HG02970 (cell line): ENCODE results near the gene SSR2.

Experiments used
- ATAC-seq: cut with Tn5 transposase; IDR thresholded peaks from one replicate; pipeline ENCODE4 v1.9.1; 2021; ENCODE audit warnings: mild to moderate bottlenecking, moderate library complexity, moderate number of reproducible peaks; ENCODE audit not compliant: unreplicated experiment, low FRiP score

SSR2 gene

GRCh38 chr1:155976062-155976912, 44.5 kb downstream of the SSR2 start:
- ATAC-seq = no peak

- no peak for ATAC-seq
Observed at GRCh38 chr1:155975375-155976061, 45.2 kb downstream of the SSR2 start.

GRCh38 chr1:155974208-155975115, 46.3 kb downstream of the SSR2 start:
- ATAC-seq = no peak

GRCh38 chr1:155973723-155974122, 47.0 kb downstream of the SSR2 start:
- ATAC-seq = no peak

- no peak for ATAC-seq
Observed at GRCh38 chr1:155971910-155972809, 48.6 kb downstream of the SSR2 start.

- ATAC-seq = no peak
Observed at GRCh38 chr1:155970531-155971167, 50.1 kb downstream of the SSR2 start.

- no peak for ATAC-seq
Observed at GRCh38 chr1:155969377-155969791, 51.4 kb downstream of the SSR2 start.

GRCh38 chr1:155968670-155969069, 52.1 kb downstream of the SSR2 start:
- no peak for ATAC-seq

- ATAC-seq = no peak
Observed at GRCh38 chr1:155968051-155968400, 52.7 kb downstream of the SSR2 start.

- ATAC-seq = no peak
Observed at GRCh38 chr1:155967341-155968050, 53.3 kb downstream of the SSR2 start.

- ATAC-seq = no peak
Observed at GRCh38 chr1:155966750-155967149, 54.0 kb downstream of the SSR2 start.

- no peak for ATAC-seq
Observed at GRCh38 chr1:155966135-155966534, 54.6 kb downstream of the SSR2 start.

- no peak for ATAC-seq
Observed at GRCh38 chr1:155964193-155964592, 56.6 kb downstream of the SSR2 start.

GRCh38 chr1:155962599-155963211, 58.0 kb downstream of the SSR2 start:
- ATAC-seq = no peak

GRCh38 chr1:155961937-155962336, 58.8 kb downstream of the SSR2 start:
- no peak for ATAC-seq

- ATAC-seq = no peak
Observed at GRCh38 chr1:155960081-155960745, 60.5 kb downstream of the SSR2 start.
